BLaER1 (cell line): ENCODE data around the gene ZHX3.

ENCODE experiments used
- H3K27ac ChIP-seq: shearing (Covaris generic); formaldehyde crosslinking; 2 replicates; pipeline ENCODE4 v1.8.1; 2022
- H3K27me3 ChIP-seq: shearing (Covaris generic); formaldehyde crosslinking; 2 replicates; pipeline ENCODE4 v1.8.1; 2022
- H3K36me3 ChIP-seq: shearing (Covaris generic); formaldehyde crosslinking; 2 replicates; pipeline ENCODE4 v1.8.1; 2022
- H3K4me1 ChIP-seq: shearing (Covaris generic); formaldehyde crosslinking; 2 replicates; pipeline ENCODE4 v1.8.1; 2022
- H3K4me2 ChIP-seq: shearing (Covaris generic); formaldehyde crosslinking; 2 replicates; pipeline ENCODE4 v1.8.1; 2022
- H3K4me3 ChIP-seq: shearing (Covaris generic); formaldehyde crosslinking; 2 replicates; pipeline ENCODE4 v1.8.1; 2022
- H3K9ac ChIP-seq: shearing (Covaris generic); formaldehyde crosslinking; 2 replicates; pipeline ENCODE4 v1.8.1; 2022
- H3K9me3 ChIP-seq: shearing (Covaris generic); formaldehyde crosslinking; 2 replicates; pipeline ENCODE4 v1.8.1; 2022
- H4K20me1 ChIP-seq: shearing (Covaris generic); formaldehyde crosslinking; 2 replicates; pipeline ENCODE4 v1.8.1; 2022
- Cebpa-rat ChIP-seq: shearing (Covaris generic); IDR thresholded peaks from 2 replicates; pipeline ENCODE4 v1.8.1; 2022

The ZHX3 gene

DNA sequence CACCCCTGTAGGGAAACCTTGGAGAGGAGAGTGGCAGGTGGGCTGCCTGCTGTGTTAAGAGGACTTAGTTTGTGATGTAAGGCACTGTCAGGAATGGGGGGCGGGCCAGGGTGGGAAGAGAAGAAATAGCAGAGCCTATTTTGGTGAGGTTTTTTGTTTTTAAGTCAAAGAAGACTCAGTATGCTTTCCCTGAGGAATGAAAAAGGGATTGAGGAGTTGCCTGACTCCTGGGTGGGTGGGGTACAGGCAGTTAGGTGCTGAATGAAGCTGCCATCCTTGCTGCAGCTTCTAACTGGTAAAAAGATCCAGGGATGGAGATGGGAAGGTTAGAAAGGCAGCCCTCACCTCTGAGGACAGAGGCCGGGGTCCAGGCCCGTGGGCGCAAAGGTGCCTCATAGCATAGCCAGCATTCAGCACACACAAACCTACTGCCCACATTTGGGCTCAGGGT, 142.3 kb downstream of the ZHX3 start:
- Histone ChIP-seq H3K36me3 (peaks cover 89% of the 10 kb centered on the region), H3K4me1 (no peaks in the 10 kb centered on the region), H3K4me2 (no peak overlapping the region), H4K20me1 (peaks cover 98% of the 10 kb centered on the region), H3K9ac (no peak overlapping the region), H3K27me3 (peaks cover 10% of the 10 kb centered on the region), H3K27ac (no peak overlapping the region), H3K4me3 (no peak overlapping the region), H3K9me3 (no peaks in the 10 kb centered on the region)
- TF ChIP-seq Cebpa-rat: no peak

DNA sequence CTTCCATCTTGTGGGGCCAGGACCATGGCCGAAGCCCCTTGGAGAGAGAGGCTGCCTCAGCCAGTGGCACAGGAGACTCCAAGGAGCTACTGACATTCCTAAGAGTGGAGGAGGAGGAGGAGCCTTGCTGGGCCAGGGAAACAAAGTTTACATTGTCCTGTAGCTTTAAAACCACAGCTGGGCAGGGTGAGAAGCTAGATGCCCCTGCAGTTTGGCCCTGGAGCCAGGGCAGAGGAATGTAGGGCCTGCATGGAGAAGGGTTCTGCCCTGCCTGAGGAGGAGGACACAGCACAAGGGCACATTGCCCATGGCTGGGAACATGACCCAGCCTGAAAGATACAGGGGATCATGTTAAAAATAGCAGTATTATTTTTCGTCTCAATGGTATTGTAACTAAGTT, 142.7 kb downstream of the ZHX3 start:
- H3K36me3 ChIP-seq: peaks cover 92% of the 10 kb centered on the region
- no peak overlapping the region for H3K4me3 ChIP-seq
- H3K9ac ChIP-seq: no peak overlapping the region
- H4K20me1 ChIP-seq: peaks cover 98% of the 10 kb centered on the region
- no peaks in the 10 kb centered on the region for H3K4me1 ChIP-seq
- H3K9me3 ChIP-seq: no peaks in the 10 kb centered on the region
- no peak overlapping the region for H3K27ac ChIP-seq
- H3K27me3 ChIP-seq: peaks cover 14% of the 10 kb centered on the region
- no peak for TF ChIP-seq Cebpa-rat
- no peak overlapping the region for H3K4me2 ChIP-seq

- Histone ChIP-seq H3K9ac (no peak overlapping the region), H3K4me2 (no peak overlapping the region), H3K27ac (no peak overlapping the region), H3K27me3 (peaks cover 18% of the 10 kb centered on the region), H3K36me3 (peaks cover 96% of the 10 kb centered on the region), H3K4me1 (no peaks in the 10 kb centered on the region), H3K9me3 (no peaks in the 10 kb centered on the region), H3K4me3 (no peak overlapping the region), H4K20me1 (peaks cover 100% of the 10 kb centered on the region)
- TF ChIP-seq Cebpa-rat: no peak
Measured at GRCh38 chr20:41174373-41174772, 143.2 kb downstream of the ZHX3 start.

DNA sequence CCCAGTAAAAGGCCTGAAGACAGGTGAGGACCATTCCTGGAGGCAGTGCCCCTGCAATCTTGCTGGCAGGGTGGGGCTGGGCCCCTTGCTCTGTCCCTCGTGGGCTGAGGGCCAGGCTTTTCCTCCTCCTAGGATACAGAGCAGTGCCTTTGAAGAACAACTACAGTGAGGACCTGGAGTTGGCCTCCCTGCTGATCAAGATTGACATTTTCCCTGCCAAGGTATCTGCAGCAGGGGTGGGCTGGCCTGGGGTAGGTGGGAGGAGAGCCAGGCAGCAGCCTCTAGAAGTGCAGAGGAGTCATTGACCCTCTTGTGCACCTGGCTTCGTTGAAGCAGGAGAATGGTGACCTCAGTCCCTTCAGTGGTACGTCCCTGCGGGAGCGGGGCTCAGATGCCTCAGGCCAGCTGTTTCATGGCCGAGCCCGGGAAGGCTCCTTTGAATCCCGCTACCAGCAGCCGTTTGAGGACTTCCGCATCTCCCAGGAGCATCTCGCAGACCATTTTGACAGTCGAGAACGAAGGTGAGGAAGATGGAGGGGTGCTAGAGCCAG, 143.7 kb downstream of the ZHX3 start:
- Histone ChIP-seq H3K4me2 (no peak overlapping the region), H3K4me1 (no peaks in the 10 kb centered on the region), H4K20me1 (peaks cover 100% of the 10 kb centered on the region), H3K9ac (no peak overlapping the region), H3K36me3 (peaks cover 96% of the 10 kb centered on the region), H3K27me3 (peaks cover 23% of the 10 kb centered on the region), H3K4me3 (no peak overlapping the region), H3K27ac (no peak overlapping the region), H3K9me3 (no peaks in the 10 kb centered on the region)
- no peak for TF ChIP-seq Cebpa-rat

DNA sequence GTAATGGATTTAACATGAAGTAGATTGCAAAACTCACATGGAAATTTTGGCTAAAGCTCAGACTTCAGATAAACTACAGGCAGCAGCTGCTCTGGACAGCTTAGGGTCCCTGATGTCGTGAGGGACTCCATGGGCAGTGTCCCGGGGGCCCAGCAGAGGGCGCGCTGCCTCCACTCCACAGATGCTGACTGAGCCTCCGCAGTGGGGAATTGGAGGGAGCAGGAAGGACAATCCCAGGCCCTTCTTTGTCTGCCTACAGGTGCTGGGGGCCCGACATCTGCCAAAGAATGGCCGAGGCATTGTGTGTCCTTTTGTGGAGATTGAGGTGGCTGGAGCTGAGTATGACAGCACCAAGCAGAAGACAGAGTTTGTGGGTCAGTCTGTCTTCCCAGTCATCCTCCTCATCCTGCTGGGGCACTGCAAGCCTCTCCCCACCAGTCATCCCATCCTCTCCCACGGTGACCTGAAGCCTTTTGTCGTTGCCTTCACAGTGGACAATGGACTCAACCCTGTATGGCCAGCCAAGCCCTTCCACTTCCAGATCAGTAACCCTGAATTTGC, 144.3 kb downstream of the ZHX3 start:
- Histone ChIP-seq H3K36me3 (peaks cover 100% of the 10 kb centered on the region), H3K9ac (no peak overlapping the region), H3K27ac (no peak overlapping the region), H3K27me3 (peaks cover 30% of the 10 kb centered on the region), H3K4me2 (no peak overlapping the region), H3K9me3 (no peaks in the 10 kb centered on the region), H4K20me1 (peaks cover 100% of the 10 kb centered on the region), H3K4me3 (no peak overlapping the region), H3K4me1 (peaks cover 5% of the 10 kb centered on the region)
- no peak for TF ChIP-seq Cebpa-rat

- Histone ChIP-seq H3K4me2 (no peak overlapping the region), H3K4me3 (no peak overlapping the region), H3K4me1 (peaks cover 12% of the 10 kb centered on the region), H3K9ac (no peak overlapping the region), H4K20me1 (peaks cover 100% of the 10 kb centered on the region), H3K36me3 (peaks cover 97% of the 10 kb centered on the region), H3K9me3 (no peaks in the 10 kb centered on the region), H3K27me3 (peaks cover 31% of the 10 kb centered on the region), H3K27ac (no peak overlapping the region)
- TF ChIP-seq Cebpa-rat: no peak
Measured at GRCh38 chr20:41172296-41173140, 145.0 kb downstream of the ZHX3 start.

DNA sequence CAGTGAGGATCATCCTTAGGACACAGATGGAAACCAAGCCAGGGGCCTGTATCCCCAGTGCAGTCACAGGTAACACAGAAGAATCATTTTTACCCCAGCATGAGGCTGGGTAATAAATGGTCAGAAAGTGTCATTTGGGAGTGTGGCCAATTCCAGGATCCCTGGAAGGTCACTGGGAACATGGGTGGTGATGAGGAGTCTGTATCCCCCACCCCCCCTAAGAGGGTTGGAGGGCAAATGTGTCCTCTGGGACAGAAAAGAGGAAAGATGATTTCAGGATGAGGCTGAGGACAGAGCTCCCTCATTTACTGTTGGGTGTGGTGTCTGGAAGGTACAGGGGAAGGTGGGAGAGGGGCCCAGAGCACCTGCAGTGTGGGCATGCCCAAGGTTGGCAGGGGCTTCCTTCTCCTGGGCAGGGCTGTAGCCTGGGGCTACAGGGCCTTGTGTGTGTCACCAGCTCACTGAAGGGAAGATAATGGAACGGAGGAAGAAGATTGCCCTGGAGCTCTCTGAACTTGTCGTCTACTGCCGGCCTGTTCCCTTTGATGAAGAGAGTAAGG, 145.7 kb downstream of the ZHX3 start:
- Histone ChIP-seq H3K27me3 (peaks cover 33% of the 10 kb centered on the region), H3K9ac (no peak overlapping the region), H3K9me3 (no peaks in the 10 kb centered on the region), H3K4me1 (peaks cover 19% of the 10 kb centered on the region), H3K4me2 (no peak overlapping the region), H4K20me1 (peaks cover 100% of the 10 kb centered on the region), H3K27ac (no peak overlapping the region), H3K36me3 (peaks cover 97% of the 10 kb centered on the region), H3K4me3 (no peak overlapping the region)
- TF ChIP-seq Cebpa-rat: no peak

DNA sequence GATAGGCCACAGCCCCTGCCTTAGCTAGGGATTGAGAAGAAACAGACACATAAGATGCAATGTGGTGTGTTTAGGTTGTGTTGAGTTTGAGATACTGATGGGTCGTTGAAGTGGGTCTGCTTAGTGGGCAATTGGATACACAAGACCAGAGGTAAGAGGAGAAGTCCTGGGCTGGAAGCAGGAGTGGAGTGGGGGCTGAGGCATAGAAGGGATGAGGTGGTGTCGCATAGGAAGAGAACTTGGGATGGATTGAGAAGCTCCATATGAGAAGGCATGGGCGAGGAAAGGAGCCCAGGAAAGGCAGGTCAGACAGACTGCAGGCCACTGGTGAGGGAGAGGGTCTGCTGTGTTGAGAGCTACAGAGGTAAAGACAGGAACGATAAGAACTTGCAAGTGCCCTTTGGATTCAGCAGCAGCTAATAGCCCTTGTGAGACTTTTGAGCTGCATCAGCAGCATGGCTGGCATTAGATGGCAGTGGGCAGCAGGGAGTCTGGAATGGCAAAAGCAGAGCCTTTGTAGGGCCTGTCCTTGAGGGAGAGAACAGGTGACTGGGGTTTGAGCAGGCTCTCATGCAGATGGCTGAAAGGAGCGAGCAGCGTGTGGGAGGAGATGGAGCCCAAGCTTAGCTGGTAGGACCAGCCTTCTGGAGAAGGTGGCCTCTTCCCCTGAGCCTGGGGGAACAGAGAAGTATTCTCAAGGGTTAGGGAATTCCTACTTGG, 147.0 kb downstream of the ZHX3 start:
- Histone ChIP-seq H4K20me1 (peaks cover 100% of the 10 kb centered on the region), H3K36me3 (peaks cover 97% of the 10 kb centered on the region), H3K4me2 (no peak overlapping the region), H3K9ac (no peak overlapping the region), H3K4me1 (peaks cover 27% of the 10 kb centered on the region), H3K27me3 (peaks cover 45% of the 10 kb centered on the region), H3K27ac (no peak overlapping the region), H3K9me3 (no peaks in the 10 kb centered on the region), H3K4me3 (no peak overlapping the region)
- no peak for TF ChIP-seq Cebpa-rat

DNA sequence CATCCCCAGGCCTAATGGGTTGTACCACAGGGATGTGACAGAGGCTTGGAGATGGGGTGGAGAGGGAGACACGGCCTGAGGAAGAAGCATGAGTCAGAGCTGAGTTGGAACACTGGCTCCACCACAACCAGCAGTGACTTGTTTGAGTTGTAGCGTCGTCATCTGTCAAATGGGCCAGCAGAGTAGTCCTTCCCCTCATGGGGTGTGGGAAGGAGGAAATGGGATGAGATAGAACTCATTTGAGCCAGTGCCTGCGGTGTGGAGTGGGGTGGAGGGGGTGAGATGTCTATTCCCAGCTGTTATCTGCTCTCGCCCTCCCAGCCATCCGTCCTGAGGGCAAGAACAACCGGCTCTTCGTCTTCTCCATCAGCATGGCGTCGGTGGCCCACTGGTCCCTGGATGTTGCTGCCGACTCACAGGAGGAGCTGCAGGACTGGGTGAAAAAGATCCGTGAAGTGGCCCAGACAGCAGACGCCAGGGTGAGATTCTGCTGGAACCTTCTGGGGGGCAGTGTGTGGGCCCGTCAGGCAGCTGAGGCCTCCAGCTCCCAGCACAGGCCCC, 147.7 kb downstream of the ZHX3 start:
- Histone ChIP-seq H3K4me1 (peaks cover 27% of the 10 kb centered on the region), H4K20me1 (peaks cover 100% of the 10 kb centered on the region), H3K9ac (no peak overlapping the region), H3K9me3 (no peaks in the 10 kb centered on the region), H3K4me3 (no peak overlapping the region), H3K27ac (no peak overlapping the region), H3K27me3 (peaks cover 52% of the 10 kb centered on the region), H3K4me2 (no peak overlapping the region), H3K36me3 (peaks cover 97% of the 10 kb centered on the region)
- TF ChIP-seq Cebpa-rat: no peak
